ENCODE measurements around the gene SPTLC3.

Gene SPTLC3

DNA sequence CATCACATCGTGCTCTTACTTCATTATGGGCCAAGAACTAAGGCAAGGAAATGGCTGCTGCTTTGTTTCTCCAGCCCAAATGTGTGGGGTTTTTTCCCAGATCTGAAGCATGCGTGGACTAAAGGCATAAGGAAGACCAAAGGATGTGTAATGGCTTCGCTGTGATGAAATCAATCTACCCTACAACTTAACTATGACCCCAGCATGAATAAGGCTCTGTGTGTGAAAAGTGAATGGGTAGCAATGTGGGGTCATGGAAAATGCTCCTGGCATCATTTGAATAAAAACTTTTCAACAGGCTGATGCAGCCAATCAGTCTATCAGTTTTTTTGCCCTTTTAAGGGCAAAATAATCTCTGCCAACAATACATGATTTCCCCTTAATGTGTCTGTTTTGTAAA, 162.0 kb downstream of the SPTLC3 start:
- no peak overlapping the region for H3K4me3 ChIP-seq (ENCODE audit: low read length)
- TF ChIP-seq ZNF274 (IDR thresholded peaks at IDR 0.05; ENCODE audit: low read depth, low read length): no peak

DNA sequence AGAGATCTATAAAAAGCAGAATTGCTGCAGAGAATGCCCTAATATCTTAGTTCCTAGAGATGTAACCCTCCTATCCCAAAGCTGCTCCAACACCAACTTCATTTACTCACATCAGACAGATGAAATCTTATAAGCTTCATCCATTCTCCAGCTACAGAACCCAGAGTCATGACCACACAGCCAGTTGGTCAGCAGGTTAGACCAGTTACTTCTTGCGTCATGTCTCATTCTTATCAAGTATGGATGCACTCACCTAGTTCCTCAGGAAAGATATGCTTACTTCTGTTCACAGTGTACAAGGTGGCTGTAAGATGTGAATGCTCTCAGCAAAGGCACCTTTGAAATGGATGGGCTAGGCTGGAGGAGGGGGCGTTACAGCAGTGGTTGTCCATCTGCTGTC, 164.4 kb downstream of the SPTLC3 start:
- no peak for TF ChIP-seq ZNF274 (IDR thresholded peaks at IDR 0.05; ENCODE audit: low read depth, low read length)
- no peak overlapping the region for H3K4me3 ChIP-seq (ENCODE audit: low read length)

DNA sequence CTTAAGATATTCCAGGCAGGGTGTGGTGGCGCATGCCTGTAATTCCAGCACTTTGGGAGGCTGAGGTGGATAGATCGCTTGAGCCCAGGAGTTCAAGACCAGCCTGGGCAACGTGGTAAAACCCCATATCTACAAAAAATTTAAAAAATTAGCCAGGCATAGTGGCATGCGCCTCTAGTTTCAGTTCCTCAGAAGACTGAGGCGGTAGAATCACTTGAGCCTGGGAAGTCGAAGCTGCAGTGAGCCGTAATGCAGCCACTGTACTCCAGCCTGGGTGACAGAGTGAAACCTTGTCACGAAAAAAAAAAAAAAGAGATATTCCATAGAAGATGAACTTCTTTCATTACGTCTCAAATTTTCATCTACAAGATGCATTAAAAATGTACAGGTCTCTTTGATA, 165.6 kb downstream of the SPTLC3 start:
- H3K4me3 ChIP-seq (ENCODE audit: low read length): no peak overlapping the region
- no peak for TF ChIP-seq ZNF274 (IDR thresholded peaks at IDR 0.05; ENCODE audit: low read depth, low read length)

DNA sequence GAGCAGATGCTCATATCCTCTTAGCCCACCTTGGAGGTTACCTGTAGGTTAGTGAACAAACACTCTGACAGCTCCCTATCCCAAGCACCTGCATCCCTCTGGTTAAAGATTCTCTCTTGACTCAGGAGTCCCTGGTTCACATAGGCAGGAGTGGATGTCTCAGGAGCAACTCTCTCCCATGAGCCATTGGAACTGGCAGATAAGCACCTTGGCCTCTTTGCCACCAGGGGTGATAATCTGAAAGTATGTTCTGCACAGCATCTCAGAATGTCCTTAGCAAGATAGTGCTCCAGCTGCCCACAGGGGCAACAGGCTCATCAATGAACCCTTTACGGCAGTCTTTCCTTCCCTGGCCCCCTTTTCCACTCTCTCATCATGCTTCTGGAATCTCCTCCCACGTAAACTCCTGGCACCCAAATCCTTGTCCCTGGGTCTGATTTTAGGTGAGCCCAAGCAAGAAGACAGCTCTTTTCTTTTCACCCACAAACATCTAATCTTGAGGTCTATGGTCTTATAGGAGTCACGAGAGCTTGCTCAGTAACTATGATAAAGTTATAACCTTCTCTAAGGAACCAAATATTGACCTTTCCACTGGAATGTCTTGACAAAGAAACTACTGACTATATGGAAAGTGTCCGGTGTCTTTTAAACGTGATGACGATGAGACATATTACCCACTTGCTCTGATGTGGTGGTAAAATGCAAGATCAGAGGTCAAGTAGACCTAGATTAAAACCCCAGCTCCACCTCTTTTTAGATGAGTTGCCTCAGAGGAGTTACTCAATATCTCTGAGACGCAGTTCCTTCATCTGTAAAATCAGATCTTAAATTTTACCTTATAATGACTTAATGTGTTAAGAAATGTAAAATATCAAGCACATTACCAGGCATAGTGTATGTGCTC, 172.5 kb downstream of the SPTLC3 start:
- no peak for TF ChIP-seq ZNF274 (IDR thresholded peaks at IDR 0.05; ENCODE audit: low read depth, low read length)
- H3K4me3 ChIP-seq (ENCODE audit: low read length): no peak overlapping the region

DNA sequence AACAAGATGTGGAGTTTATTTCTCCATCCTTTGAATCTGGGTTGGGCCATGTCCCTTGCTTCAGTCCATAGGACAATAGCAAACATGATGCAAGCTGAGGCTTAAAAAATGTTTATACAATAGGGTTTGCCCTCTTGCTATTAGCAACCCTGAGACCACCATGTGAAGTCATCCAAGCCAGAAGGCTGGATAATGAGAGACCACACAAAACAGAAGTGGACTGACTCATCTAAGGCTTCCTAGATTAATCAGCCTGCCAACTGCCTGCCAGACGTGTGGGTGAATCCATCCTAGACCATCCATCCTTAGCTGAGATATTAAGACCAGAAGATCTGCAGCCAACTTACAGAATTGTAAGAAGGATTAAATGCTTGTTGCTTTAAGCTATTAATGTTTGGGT, 174.2 kb downstream of the SPTLC3 start:
- H3K4me3 ChIP-seq (ENCODE audit: low read length): no peak overlapping the region

DNA sequence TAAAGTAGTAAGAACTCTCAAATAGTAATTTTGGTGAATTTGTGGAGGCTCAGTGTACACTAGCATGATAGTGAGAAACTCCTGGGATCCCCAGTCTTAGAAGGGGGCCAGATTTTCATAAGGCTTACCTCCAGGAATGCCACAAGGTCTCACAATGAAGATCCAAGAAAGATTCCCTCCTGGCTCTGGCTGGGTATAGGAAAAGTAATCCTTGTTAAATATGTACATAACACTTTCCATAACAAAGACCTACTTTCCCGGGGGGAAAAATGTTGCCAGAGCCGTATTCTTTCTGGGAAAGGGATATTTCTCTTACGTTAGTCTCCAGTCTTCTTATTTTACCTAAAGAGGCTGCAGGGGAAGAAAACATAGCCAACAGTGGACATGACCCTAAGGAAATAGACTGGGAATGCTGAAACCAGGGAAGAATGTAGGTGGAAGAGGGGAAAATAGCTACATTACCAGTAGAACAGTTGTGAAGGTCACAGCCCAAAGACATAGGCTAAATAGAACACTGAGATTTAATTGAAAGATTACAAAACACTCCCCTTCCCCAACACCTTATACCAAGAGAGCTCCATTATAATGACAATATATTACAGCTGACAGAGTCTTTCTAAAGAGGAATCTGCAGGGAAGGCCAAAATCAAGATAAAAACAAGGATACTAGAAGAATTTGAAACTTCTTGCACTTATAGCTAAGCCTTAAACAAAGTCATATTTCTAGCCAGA, 177.4 kb downstream of the SPTLC3 start:
- H3K4me3 ChIP-seq (ENCODE audit: low read length): no peak overlapping the region

More for the DNA sequence above, 174.2 kb downstream of the SPTLC3 start:
- TF ChIP-seq ZNF274 (IDR thresholded peaks at IDR 0.05; ENCODE audit: low read depth, low read length): no peak

DNA sequence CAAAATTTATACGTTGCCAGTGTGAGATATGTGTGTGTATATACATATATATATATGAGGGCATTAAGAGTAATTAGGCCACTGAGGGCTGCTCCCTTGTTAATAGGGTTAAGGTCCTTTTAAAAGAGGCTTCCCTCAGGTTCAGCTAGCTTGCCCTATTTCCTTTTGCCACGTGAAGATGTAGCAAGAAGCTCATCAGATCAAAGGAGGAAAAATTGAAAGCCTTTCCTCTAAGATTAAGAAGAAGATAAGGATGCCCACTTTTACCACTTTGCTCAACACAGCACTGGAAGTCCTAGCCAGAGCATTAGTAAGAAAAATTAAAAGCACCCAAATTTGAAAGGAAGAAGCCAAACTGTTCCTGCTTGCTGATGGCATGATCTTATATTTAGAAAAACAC, 179.1 kb downstream of the SPTLC3 start:
- TF ChIP-seq ZNF274 (IDR thresholded peaks at IDR 0.05; ENCODE audit: low read depth, low read length): no peak
- H3K4me3 ChIP-seq (ENCODE audit: low read length): no peak overlapping the region

More for the DNA sequence above, 177.4 kb downstream of the SPTLC3 start:
- no peak for TF ChIP-seq ZNF274 (IDR thresholded peaks at IDR 0.05; ENCODE audit: low read depth, low read length)

DNA sequence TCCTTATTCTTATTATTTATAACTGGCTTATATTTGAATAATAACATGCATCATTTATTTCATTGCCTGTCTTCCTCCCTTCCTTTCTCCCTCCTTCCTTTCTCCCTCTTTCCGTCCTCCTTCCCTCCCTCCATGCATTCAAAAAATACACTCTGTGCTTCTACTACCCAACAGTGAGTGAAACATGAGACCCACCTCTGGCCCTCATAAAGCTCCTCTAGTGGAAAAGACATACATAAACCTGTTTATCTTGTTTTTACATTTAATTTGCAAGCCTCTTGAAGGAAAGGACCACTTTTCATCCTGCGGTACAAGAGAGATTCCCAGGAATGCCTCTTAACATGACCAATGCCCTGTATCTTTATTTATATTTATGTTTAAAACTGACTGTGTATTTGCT, 190.5 kb downstream of the SPTLC3 start:
- no peak for TF ChIP-seq ZNF274 (IDR thresholded peaks at IDR 0.05; ENCODE audit: low read depth, low read length)
- H3K4me3 ChIP-seq (ENCODE audit: low read length): no peak overlapping the region

DNA sequence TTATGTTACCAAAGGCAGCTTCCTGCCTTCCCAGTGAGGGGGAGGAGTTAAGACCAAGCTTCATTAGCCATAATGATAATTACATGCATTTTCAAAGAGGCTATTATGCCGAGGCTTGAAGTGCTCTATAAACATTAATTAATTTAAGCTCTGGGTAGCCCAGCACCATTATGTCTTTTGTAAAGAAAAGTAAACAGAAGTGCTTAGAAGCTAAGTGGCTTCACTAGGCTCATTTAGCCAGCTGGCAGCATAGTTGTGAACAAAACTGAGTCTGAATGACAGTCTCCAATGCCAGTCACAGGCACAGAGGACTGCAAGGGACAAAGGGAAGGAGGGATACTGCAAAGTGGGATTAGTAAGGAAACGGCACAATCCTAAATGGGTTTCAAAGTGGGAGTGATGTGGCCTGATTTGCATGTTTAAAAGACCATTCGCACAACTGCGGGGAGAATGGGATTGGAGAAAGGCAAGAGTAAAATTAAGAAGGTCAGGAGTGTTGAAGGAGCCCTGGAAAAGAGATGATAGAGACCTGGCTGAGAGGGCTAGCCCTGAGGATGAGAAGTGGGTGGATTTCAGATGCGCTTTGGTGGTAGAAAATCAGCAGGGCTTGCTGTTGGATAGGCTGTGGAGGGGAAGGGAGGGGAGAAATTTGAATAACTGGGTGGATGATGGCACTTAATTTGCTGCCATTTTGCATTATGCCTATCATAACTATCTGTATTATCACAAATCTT, 192.2 kb downstream of the SPTLC3 start:
- no peak overlapping the region for H3K4me3 ChIP-seq (ENCODE audit: low read length)
- TF ChIP-seq ZNF274 (IDR thresholded peaks at IDR 0.05; ENCODE audit: low read depth, low read length): no peak

DNA sequence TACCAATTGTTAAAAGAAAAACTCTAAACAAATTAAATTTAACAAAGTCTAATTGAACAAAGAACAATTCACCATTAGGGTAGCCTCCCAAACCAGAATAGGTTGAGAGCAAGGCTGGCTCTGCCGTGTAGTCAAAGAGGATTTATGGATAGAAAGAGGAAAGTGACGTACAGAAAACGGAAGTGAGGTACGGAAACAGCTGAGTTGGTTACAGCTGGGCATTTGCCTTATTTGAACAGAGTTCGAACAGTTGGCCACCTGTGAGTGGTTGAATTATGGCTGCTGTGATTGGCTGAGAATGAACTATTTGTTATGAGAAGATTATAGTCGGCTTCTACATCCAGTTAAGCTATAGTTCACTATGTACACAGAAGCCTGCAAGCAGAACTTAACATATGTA, 193.8 kb downstream of the SPTLC3 start:
- H3K4me3 ChIP-seq (ENCODE audit: low read length): no peak overlapping the region
- no peak for TF ChIP-seq ZNF274 (IDR thresholded peaks at IDR 0.05; ENCODE audit: low read depth, low read length)

DNA sequence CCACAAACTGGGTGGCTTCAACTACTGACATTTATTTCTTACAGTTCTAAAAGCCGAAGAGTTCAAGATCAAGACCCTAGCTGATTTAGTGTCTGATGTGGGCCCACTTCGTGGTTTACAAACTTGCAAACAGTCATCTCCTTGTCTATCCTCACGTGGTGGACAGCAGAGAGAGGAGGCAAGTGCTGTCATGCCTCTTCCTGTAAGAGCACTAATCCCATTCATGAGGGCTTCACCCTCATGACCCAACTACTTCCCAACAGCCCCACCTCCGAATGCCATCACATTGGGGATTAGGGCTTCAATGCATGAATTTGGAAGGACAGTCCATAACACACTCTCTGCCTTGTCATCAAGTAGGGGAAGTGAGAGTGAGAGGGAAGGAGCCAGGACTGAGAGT, 196.7 kb downstream of the SPTLC3 start:
- TF ChIP-seq ZNF274 (IDR thresholded peaks at IDR 0.05; ENCODE audit: low read depth, low read length): no peak

DNA sequence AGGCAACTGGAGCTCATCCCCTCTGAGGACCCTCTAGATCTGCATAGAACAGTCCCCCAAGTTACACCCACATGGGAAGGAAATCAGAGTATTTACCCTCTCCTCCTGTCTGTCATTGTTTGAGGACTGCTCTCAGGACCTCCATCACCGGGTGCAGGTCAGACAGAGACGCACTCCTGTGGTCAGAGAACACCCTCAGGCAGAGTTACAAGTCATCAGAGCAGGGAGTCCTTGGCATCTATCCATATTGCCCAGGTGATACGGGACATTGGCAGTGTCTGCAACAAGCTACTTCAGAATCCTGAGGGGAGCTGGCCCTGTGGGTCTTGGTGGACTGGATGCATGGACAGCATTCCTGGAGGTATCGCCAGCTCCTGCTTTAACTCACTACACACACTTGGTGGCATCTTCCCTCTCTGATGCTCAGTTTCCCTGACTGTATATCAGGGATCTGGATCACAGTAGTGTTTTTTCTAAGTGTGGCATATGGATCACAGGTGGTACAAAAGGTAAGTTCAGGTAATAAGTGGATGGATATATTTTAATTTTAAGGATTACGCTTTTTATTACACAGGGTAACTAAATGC, 197.2 kb downstream of the SPTLC3 start:
- H3K4me3 ChIP-seq (ENCODE audit: low read length): no peak overlapping the region
- TF ChIP-seq ZNF274 (IDR thresholded peaks at IDR 0.05; ENCODE audit: low read depth, low read length): no peak

More for the DNA sequence above, 196.7 kb downstream of the SPTLC3 start:
- H3K4me3 ChIP-seq (ENCODE audit: low read length): no peak overlapping the region

DNA sequence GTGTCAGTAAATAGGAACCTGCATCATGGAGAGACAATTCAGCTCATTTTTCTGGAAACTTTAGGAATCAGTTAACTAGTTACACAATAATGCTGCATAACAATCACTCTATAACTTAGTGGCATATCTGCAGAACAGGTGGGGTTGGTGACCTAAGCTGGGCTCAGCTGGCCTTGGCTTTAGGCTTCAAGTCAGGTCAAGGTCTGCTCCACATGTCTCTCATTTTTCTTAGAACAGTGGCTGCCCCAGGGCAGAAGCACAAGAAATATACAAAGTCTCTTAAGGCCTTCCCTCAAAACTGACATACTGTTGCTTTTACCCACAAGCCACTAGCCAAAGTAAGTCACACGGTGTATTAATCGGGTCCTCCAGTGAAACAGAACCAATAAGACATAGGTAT, 198.2 kb downstream of the SPTLC3 start:
- no peak overlapping the region for H3K4me3 ChIP-seq (ENCODE audit: low read length)
- no peak for TF ChIP-seq ZNF274 (IDR thresholded peaks at IDR 0.05; ENCODE audit: low read depth, low read length)

All from GM08714 (cell line).